HPDE6-E6E7 (cell line): Measurements from ENCODE around the gene DENND5B.
A peak's percentile ranks its signal among the peaks of the same experiment; 100 is the strongest.
"Not testable (repeated sequence)": the region's sequence is repeated elsewhere in the genome, so short reads cannot be mapped to it uniquely, and the experiment has no call there.

Experiments
- DNase-seq: peaks from one replicate; pipeline ENCODE4 v3.0.0; 2011; ENCODE audit warnings: missing footprints; ENCODE audit errors: extremely low spot score

The DENND5B gene

GRCh38 chr12:31590642-31591379, at the start of gene DENND5B:
DENND5B (minus strand) TSS chr12:31591136; CDS start chr12:31590832, 304 bp downstream.
- DNase-seq = peak; percentile 19

GRCh38 chr12:31634620-31635019, 43.7 kb upstream of the DENND5B start:
- no peak for DNase-seq

GRCh38 chr12:31633464-31633863, 42.5 kb upstream of the DENND5B start:
- DNase-seq = no peak

GRCh38 chr12:31631809-31632208, 40.9 kb upstream of the DENND5B start:
- DNase-seq = no peak

- no peak for DNase-seq
Measured at GRCh38 chr12:31631023-31631724, 40.2 kb upstream of the DENND5B start.

- DNase-seq = no peak
Measured at GRCh38 chr12:31629756-31630732, 39.1 kb upstream of the DENND5B start.

- no peak for DNase-seq
Measured at GRCh38 chr12:31627456-31628054, 36.6 kb upstream of the DENND5B start.

- DNase-seq = no peak
Measured at GRCh38 chr12:31626270-31626995, 35.5 kb upstream of the DENND5B start.

GRCh38 chr12:31622038-31622437, 31.1 kb upstream of the DENND5B start:
- DNase-seq = no peak

GRCh38 chr12:31620311-31620710, 29.4 kb upstream of the DENND5B start:
- DNase-seq = no peak

GRCh38 chr12:31618228-31619025, 27.5 kb upstream of the DENND5B start:
- DNase-seq = no peak

GRCh38 chr12:31612819-31613218, 21.9 kb upstream of the DENND5B start:
- DNase-seq = no peak

GRCh38 chr12:31608299-31608698, 17.4 kb upstream of the DENND5B start:
- DNase-seq = not testable (repeated sequence)

GRCh38 chr12:31605531-31605930, 14.6 kb upstream of the DENND5B start:
- no peak for DNase-seq

- no peak for DNase-seq
Measured at GRCh38 chr12:31603546-31604009, 12.6 kb upstream of the DENND5B start.

GRCh38 chr12:31600750-31601149, 9.8 kb upstream of the DENND5B start:
- DNase-seq = no peak

- no peak for DNase-seq
Measured at GRCh38 chr12:31600252-31600651, 9.3 kb upstream of the DENND5B start.

GRCh38 chr12:31599053-31599452, 8.1 kb upstream of the DENND5B start:
- no peak for DNase-seq

- no peak for DNase-seq
Measured at GRCh38 chr12:31597066-31597465, 6.1 kb upstream of the DENND5B start.

GRCh38 chr12:31594681-31595080, 3.7 kb upstream of the DENND5B start:
- DNase-seq = no peak
